SJCRH30 (cell line): ENCODE measurements around the gene FAM53C. TPM values are rescaled to one million over a fixed set of nuclear protein-coding genes. Genes with fewer than 3 reads are reported as not detected.
"Not testable (repeated sequence)": the region's sequence is repeated elsewhere in the genome, so short reads cannot be mapped to it uniquely, and the experiment has no call there.

ENCODE experiments used
- DNase-seq, 2 experiments: peaks; one replicate each; pipeline ENCODE4 v3.0.0-alpha.2; 2015 to 2020
- H3K27ac ChIP-seq: fragments of 250-450 bp; sonication (Bioruptor Pico); 2 replicates; pipeline ENCODE4 v1.5.1; 2020; ENCODE audit warnings: mild to moderate bottlenecking, moderate library complexity
- H3K27me3 ChIP-seq: fragments of 250-450 bp; sonication (Bioruptor Pico); 2 replicates; pipeline ENCODE4 v1.5.1; 2020; ENCODE audit warnings: mild to moderate bottlenecking, moderate library complexity
- H3K36me3 ChIP-seq: fragments of 250-450 bp; sonication (Bioruptor Pico); 2 replicates; pipeline ENCODE4 v1.5.1; 2020; ENCODE audit warnings: mild to moderate bottlenecking, moderate library complexity
- H3K4me1 ChIP-seq: fragments of 250-450 bp; sonication (Bioruptor Pico); 2 replicates; pipeline ENCODE4 v1.5.1; 2020; ENCODE audit warnings: mild to moderate bottlenecking, moderate library complexity
- H3K4me3 ChIP-seq: fragments of 250-450 bp; sonication (Bioruptor Pico); 2 replicates; pipeline ENCODE4 v1.5.1; 2020; ENCODE audit warnings: mild to moderate bottlenecking, moderate library complexity
- H3K9me3 ChIP-seq: fragments of 250-450 bp; sonication (Bioruptor Pico); replicated peaks from 2 replicates; pipeline ENCODE4 v1.5.1; 2020; ENCODE audit warnings: mild to moderate bottlenecking, moderate library complexity
- total RNA-seq: library from RNA; depleted of rRNA; stranded (reverse); fragments of >200 nt; shearing (Covaris generic); gene quantifications from 2 replicates; pipeline ENCODE4 v1.2.3, GENCODE V29; 2014; rRNA removed

Gene FAM53C
- total RNA-seq = 40.3 and 40.5 TPM in 2 replicates

GRCh38 chr5:138337685-138338410, at the start of gene FAM53C:
Gene FAM53C (plus strand): TSS chr5:138338266. CDS start chr5:138341336, 3,070 bp downstream.
- Histone ChIP-seq H3K9me3 (no peaks in the 10 kb centered on the region), H3K4me1 (0 out of 2 replicates have a peak, but pooled peaks cover 2% of the 10 kb centered on the region), H3K27me3 (no peaks in the 10 kb centered on the region), H3K4me3 (peak within 1 kb of the TSS; percentile 74), H3K27ac (peak within 1 kb of the TSS; percentile 99), H3K36me3 (peaks cover 19% of the 10 kb centered on the region)
- DNase-seq = peak; percentile 92 to 96

DNA sequence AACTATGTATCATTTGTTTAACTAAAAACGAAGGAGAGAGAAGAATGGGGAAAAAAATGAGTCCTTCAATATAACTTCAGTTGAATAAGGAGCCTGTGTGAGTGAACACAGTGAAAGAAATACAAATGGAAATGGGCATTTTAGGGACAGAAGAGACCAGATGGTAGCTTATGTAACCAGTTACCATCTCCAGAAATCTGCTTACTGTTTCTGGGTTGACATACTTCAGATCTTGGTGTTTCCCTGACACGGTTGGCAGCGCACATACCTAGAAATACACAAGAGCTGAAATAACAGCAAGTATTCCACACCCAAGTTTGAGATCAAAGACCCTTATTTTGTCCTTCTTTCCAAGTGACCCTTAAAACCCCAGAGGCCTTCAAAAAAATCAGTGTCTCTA, 48.8 kb upstream of the FAM53C start:
- Histone ChIP-seq H3K36me3 (peaks cover 37% of the 10 kb centered on the region), H3K9me3 (no peaks in the 10 kb centered on the region), H3K4me1 (no peaks in the 10 kb centered on the region), H3K4me3 (no peak overlapping the region), H3K27ac (no peak overlapping the region), H3K27me3 (no peaks in the 10 kb centered on the region)
- no peak for DNase-seq

DNA sequence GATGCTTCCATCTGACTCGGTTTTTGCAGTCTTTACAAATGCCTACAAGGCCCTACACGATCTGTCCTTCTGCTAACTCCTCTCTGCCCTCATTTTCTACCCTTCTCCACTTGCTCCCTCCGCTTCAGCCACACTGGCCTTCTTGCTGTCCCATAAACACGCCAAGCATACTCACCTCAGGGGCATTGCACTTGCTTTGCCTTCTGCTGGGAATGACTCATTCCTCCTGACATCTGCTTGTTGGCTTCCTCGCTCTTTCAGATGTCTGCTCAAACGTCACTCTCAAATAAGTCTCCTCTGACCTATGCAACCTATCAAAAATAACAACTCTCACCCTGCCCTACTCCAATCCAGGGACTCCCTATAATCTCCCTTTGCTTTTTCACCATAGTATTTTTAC, 34.7 kb upstream of the FAM53C start:
- no peak for DNase-seq
- H3K4me1 ChIP-seq = no peaks in the 10 kb centered on the region
- H3K27me3 ChIP-seq = no peaks in the 10 kb centered on the region
- H3K36me3 ChIP-seq = peaks cover 10% of the 10 kb centered on the region; the same call in 1 of the 2 replicates
- no peaks in the 10 kb centered on the region for H3K9me3 ChIP-seq
- H3K4me3 ChIP-seq = no peak overlapping the region
- no peak overlapping the region for H3K27ac ChIP-seq

DNA sequence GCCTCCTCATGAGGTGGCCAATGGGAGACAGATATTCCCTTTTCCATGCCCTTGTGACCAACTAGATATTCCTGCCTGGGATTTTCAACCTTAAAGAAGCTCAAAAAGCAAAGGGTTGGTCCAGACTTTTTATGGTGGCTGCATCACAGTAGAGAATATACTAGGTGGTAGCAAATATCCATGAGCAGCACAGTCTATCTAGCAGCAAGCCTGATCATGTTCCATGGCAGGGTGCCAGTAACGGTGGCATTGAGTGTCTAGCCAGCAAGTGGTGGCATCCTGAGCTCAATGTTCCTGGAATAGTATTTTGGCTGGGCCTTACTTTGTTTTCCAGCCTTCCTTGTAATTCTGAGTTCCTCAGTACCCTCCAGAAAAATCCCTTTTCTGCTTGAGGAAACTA, 32.3 kb upstream of the FAM53C start:
- H3K27ac ChIP-seq = no peak overlapping the region
- H3K4me3 ChIP-seq = no peak overlapping the region
- H3K36me3 ChIP-seq = peaks cover 7% of the 10 kb centered on the region; the same call in 1 of the 2 replicates
- H3K4me1 ChIP-seq = no peaks in the 10 kb centered on the region
- peak; percentile 44 to 50 for DNase-seq
- no peaks in the 10 kb centered on the region for H3K27me3 ChIP-seq
- H3K9me3 ChIP-seq = no peaks in the 10 kb centered on the region

- H3K4me3 ChIP-seq = no peak overlapping the region
- DNase-seq = peak; percentile 60 to 64
- H3K9me3 ChIP-seq = no peaks in the 10 kb centered on the region
- no peaks in the 10 kb centered on the region for H3K27me3 ChIP-seq
- peaks cover 35% of the 10 kb centered on the region for H3K36me3 ChIP-seq
- H3K27ac ChIP-seq = no peak overlapping the region
- H3K4me1 ChIP-seq = no peaks in the 10 kb centered on the region
These were observed 22.3 kb upstream of the FAM53C start for GRCh38 chr5:138315751-138316278.

DNA sequence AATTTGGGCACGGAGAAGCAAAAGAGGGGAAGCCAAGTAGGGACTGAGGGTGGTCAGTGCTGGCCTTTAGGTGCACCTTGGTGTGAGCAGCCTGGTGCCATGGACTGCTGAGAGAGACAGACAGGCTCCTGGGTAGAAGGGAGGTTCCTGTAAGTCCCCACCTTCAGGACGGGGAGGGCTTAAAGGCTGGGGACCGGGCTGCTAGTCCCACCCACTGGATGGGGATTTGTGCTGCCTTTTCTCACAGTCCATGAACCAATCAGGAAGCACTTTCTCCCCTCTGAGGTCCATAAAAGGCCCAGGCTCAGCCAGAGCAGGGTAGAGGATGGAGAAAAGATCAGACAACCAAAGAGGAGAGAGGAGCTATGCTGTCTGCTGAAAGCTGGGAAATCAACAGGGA, 21.7 kb upstream of the FAM53C start:
- peak; percentile 31 to 35 for DNase-seq
- H3K4me1 ChIP-seq = no peaks in the 10 kb centered on the region
- H3K36me3 ChIP-seq = peaks cover 35% of the 10 kb centered on the region

GRCh38 chr5:138318211-138318610, 19.9 kb upstream of the FAM53C start:
- peaks cover 24% of the 10 kb centered on the region for H3K36me3 ChIP-seq
- not testable (repeated sequence) for H3K27ac ChIP-seq, H3K9me3 ChIP-seq, H3K4me3 ChIP-seq, H3K27me3 ChIP-seq, H3K4me1 ChIP-seq, DNase-seq

More for the DNA sequence above, 21.7 kb upstream of the FAM53C start:
- no peaks in the 10 kb centered on the region for H3K27me3 ChIP-seq
- H3K27ac ChIP-seq = no peak overlapping the region
- no peaks in the 10 kb centered on the region for H3K9me3 ChIP-seq
- no peak overlapping the region for H3K4me3 ChIP-seq

DNA sequence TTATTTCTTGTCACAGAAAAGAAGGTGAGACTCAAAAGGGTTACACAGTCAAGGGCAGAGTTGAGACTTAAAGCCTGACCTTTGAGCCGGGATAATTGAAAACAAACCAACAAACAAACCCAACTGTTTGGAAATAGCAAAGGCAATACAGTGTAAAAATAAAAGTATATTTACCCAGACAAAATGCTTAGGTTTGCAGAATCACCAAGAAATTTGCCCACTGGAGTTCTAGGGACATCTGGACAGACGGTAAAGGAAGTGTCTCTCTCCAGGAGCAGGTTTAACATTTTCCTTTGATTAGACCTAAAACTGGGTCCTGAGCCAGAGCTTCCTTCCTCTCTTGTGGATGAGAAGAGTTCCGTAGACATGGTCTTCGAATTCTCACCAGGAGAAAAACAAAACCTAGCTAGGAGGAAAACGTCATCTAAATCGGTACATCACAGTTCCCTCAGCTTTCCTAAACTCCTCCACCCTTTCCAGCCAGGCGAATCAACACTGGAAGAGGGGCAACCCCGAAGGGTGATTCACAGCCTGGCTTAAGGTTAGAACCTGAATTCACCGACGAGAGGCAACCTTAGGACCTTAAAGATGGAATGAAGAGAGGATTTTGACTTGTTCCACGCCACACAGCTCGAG, 7.1 kb upstream of the FAM53C start:
- peak overlapping the region; percentile 71 for H3K4me3 ChIP-seq
- peak overlapping the region; percentile 77 for H3K27ac ChIP-seq
- H3K4me1 ChIP-seq = peaks cover 3% of the 10 kb centered on the region; the same call in 1 of the 2 replicates
- DNase-seq = peak; percentile 17 to 52
- no peaks in the 10 kb centered on the region for H3K27me3 ChIP-seq
- H3K9me3 ChIP-seq = no peaks in the 10 kb centered on the region
- peaks cover 14% of the 10 kb centered on the region for H3K36me3 ChIP-seq

DNA sequence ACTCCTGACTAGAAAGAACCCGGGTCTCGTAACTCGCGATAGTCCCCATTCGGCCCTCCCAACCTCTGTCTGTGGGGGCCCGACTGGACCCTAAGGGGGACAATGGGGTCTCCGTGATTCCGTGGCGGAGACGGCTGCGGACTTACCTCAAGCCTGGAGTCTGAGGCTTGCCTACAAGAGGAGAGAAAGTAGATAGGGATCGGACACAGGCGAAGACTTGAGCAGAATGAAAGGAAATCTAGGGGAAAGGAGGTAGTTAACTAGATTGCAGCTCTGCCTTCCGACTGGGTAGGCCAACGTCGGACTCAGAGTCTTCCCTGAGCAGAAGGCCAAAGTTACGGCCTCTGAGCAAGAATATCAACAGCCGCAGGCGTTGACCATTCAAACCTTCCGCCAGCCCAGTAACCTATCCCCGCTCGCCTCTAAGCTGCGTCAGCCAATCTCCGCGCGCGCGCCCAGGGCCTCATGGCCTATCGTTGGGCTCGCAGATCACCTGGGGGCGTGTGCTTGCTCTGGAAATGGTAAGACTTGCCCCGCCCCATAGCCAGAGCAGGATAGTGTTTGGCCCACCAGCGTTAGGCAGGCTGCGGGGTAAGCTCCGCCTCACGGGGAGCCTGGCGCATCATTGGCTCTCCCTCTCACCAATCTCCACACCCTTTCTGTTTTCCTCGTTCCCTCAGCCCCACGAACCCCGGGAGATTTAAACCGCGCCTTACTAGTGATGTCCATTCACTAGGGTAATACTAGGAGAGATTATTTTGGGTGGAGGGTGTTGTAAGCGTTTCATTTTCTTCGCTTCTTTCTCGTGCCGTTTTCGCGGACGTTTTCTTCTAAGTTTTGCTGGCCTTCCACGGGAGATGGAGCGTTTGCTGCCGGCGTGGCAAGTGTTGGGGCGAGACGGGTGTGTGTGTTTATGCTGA, 6.4 kb upstream of the FAM53C start, which contains the start of gene CDC25C:
Gene CDC25C, minus strand, starts transcription at position 356 of the 920 bp plus-strand sequence. CDS start 624 bp downstream, outside the sequence.
- Histone ChIP-seq H3K9me3 (no peaks in the 10 kb centered on the region), H3K4me3 (peak within 1 kb of the TSS; percentile 71), H3K27me3 (no peaks in the 10 kb centered on the region), H3K4me1 (peaks cover 3% of the 10 kb centered on the region; the same call in 1 of the 2 replicates), H3K36me3 (peaks cover 8% of the 10 kb centered on the region), H3K27ac (peak within 1 kb of the TSS; percentile 77)
- peak; percentile 99 for DNase-seq

DNA sequence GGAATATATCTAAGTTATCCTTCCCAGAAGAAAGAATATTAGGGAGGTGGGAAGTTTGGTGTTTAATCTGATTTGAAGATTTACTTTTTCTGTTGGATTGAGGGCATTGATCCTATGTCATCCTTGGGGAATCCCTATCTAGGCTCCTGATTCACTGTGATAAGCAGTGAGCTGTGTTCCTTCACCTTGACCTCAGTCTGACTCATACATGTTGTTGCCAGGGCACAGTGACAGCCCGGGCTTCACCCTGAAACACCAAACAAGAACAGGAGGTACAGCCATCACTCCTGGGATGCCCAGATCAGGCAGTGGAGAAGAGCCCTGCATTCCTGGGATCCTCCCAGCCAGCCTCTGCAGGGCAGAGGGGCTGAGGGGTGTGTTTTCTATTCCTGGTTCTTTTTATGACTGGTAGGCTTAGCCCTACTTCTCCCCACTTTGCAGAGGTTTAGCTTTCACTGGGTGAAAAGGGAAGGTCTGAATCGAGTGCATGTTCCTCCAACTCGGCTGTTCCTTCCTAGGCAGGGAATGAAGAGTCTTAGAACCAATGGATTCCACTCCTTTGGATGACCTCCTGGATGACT, 3.1 kb upstream of the FAM53C start:
- no peak for DNase-seq
- Histone ChIP-seq H3K9me3 (no peaks in the 10 kb centered on the region), H3K36me3 (peaks cover 4% of the 10 kb centered on the region; the same call in 1 of the 2 replicates), H3K27ac (no peak overlapping the region), H3K4me3 (no peak overlapping the region), H3K27me3 (no peaks in the 10 kb centered on the region), H3K4me1 (peaks cover 5% of the 10 kb centered on the region; the same call in 1 of the 2 replicates)

GRCh38 chr5:138336952-138337684, 948 bp upstream of the FAM53C start:
- Histone ChIP-seq H3K36me3 (peaks cover 17% of the 10 kb centered on the region), H3K4me1 (0 out of 2 replicates have a peak, but pooled peaks cover 2% of the 10 kb centered on the region), H3K4me3 (peak overlapping the region; percentile 74), H3K9me3 (no peaks in the 10 kb centered on the region), H3K27me3 (no peaks in the 10 kb centered on the region), H3K27ac (peak overlapping the region; percentile 99)
- DNase-seq = peak in 1 of 2 experiments; percentile 79

GRCh38 chr5:138338411-138339090, 485 bp downstream of the FAM53C start:
- Histone ChIP-seq H3K27ac (peak overlapping the region; percentile 99), H3K27me3 (no peaks in the 10 kb centered on the region), H3K4me1 (0 out of 2 replicates have a peak, but pooled peaks cover 2% of the 10 kb centered on the region), H3K4me3 (peak overlapping the region; percentile 74), H3K9me3 (no peaks in the 10 kb centered on the region), H3K36me3 (peaks cover 23% of the 10 kb centered on the region)
- DNase-seq = no peak

GRCh38 chr5:138339091-138339456, 1.0 kb downstream of the FAM53C start:
- Histone ChIP-seq H3K27ac (peak overlapping the region; percentile 24; the same call in 1 of the 2 replicates), H3K36me3 (peaks cover 23% of the 10 kb centered on the region), H3K4me3 (peak overlapping the region; percentile 74), H3K4me1 (0 out of 2 replicates have a peak, but pooled peaks cover 2% of the 10 kb centered on the region), H3K27me3 (no peaks in the 10 kb centered on the region), H3K9me3 (no peaks in the 10 kb centered on the region)
- DNase-seq = no peak
